Parathyroid adenoma (tissue), 2 donors: Measurements from ENCODE around the gene CXCL10.

Experiments used
- H2AFZ ChIP-seq: fragments of 300-600 bp; sonication (generic); one replicate; pipeline ENCODE4 v1.7.0; 2017; ENCODE audit warnings: antibody characterized with exemption, mild to moderate bottlenecking
- H3K27ac ChIP-seq: fragments of 300-600 bp; sonication (generic); one replicate; pipeline ENCODE4 v1.7.0; 2017
- H3K27me3 ChIP-seq: fragments of 300-600 bp; sonication (generic); one replicate; pipeline ENCODE4 v1.7.0; 2017; ENCODE audit warnings: low read length; ENCODE audit not compliant: control insufficient read depth, insufficient read depth
- H3K36me3 ChIP-seq: fragments of 300-600 bp; sonication (generic); one replicate; pipeline ENCODE4 v1.7.0; 2017; ENCODE audit warnings: low read length; ENCODE audit not compliant: control insufficient read depth, insufficient read depth
- H3K4me1 ChIP-seq: fragments of 300-600 bp; sonication (generic); one replicate; pipeline ENCODE4 v1.7.0; 2017; ENCODE audit warnings: control low read depth
- H3K4me2 ChIP-seq: fragments of 300-600 bp; sonication (generic); one replicate; pipeline ENCODE4 v1.7.0; 2017; ENCODE audit warnings: low read length
- H3K4me3 ChIP-seq: fragments of 300-600 bp; sonication (generic); one replicate; pipeline ENCODE4 v1.7.0; 2017; ENCODE audit warnings: low read depth, low read length
- H3K79me2 ChIP-seq: fragments of 300-600 bp; sonication (generic); one replicate; pipeline ENCODE4 v1.7.0; 2017; ENCODE audit warnings: control low read depth
- H3K9ac ChIP-seq: fragments of 300-600 bp; sonication (generic); one replicate; pipeline ENCODE4 v1.7.0; 2017; ENCODE audit warnings: mild to moderate bottlenecking
- H3K9me3 ChIP-seq: fragments of 300-600 bp; sonication (generic); one replicate; pipeline ENCODE4 v1.7.0; 2017; ENCODE audit warnings: low read length; ENCODE audit not compliant: control insufficient read depth
- TF ChIP-seq, protein P1 (sequence below): fragments of 300-600 bp; sonication (generic); IDR thresholded peaks from one replicate; pipeline ENCODE4 v1.7.0; 2017; ENCODE audit warnings: antibody characterized with exemption, mild to moderate bottlenecking
- donor health status: primary hyperparathyroidism.

The CXCL10 gene

DNA sequence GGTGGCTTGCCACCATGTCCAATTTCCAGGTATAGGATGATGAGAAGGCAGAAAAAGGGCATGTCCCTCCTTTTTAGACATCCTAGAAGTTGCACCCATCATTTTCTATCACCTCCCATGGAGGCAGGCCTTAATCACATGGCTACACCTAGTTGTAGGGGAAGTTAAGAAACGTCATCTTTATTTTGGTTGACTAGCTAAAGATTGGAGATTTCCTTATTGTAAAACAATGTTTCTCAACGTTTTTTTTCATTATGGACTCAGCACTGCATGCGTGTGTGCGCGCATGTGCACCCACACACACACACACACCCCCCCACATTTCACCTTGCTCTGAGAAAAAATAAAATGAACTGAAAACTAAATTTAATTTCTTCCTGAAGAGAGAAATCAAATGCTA is 14.0 kb downstream of the CXCL10 start:
- TF ChIP-seq, protein P1, sequence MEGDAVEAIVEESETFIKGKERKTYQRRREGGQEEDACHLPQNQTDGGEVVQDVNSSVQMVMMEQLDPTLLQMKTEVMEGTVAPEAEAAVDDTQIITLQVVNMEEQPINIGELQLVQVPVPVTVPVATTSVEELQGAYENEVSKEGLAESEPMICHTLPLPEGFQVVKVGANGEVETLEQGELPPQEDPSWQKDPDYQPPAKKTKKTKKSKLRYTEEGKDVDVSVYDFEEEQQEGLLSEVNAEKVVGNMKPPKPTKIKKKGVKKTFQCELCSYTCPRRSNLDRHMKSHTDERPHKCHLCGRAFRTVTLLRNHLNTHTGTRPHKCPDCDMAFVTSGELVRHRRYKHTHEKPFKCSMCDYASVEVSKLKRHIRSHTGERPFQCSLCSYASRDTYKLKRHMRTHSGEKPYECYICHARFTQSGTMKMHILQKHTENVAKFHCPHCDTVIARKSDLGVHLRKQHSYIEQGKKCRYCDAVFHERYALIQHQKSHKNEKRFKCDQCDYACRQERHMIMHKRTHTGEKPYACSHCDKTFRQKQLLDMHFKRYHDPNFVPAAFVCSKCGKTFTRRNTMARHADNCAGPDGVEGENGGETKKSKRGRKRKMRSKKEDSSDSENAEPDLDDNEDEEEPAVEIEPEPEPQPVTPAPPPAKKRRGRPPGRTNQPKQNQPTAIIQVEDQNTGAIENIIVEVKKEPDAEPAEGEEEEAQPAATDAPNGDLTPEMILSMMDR: no peak
- Histone ChIP-seq H3K27me3 (no peaks in the 10 kb centered on the region), H2AFZ (no peak overlapping the region), H3K27ac (no peak overlapping the region), H3K4me3 (no peak overlapping the region), H3K9ac (no peak overlapping the region), H3K79me2 (no peaks in the 10 kb centered on the region), H3K9me3 (no peaks in the 10 kb centered on the region), H3K36me3 (no peaks in the 10 kb centered on the region), H3K4me1 (no peaks in the 10 kb centered on the region), H3K4me2 (no peak overlapping the region)

- Histone ChIP-seq H3K27me3 (no peaks in the 10 kb centered on the region), H3K27ac (no peak within 1 kb of the TSS), H3K79me2 (no peaks in the 10 kb centered on the region), H3K4me3 (no peak within 1 kb of the TSS), H3K4me2 (no peak within 1 kb of the TSS), H2AFZ (no peak within 1 kb of the TSS), H3K9ac (no peak within 1 kb of the TSS), H3K36me3 (no peaks in the 10 kb centered on the region), H3K9me3 (no peaks in the 10 kb centered on the region), H3K4me1 (no peaks in the 10 kb centered on the region)
- TF ChIP-seq, protein P1: no peak
Measured at GRCh38 chr4:76007089-76007862, 16.0 kb downstream of the CXCL10 start, which contains the start of gene CXCL9. CXCL9 (minus strand) TSS chr4:76007509; CDS start chr4:76007449, 60 bp downstream.

- no peaks in the 10 kb centered on the region for H3K79me2 ChIP-seq
- H3K4me2 ChIP-seq: no peak overlapping the region
- H3K9me3 ChIP-seq: no peaks in the 10 kb centered on the region
- H3K9ac ChIP-seq: no peak overlapping the region
- no peaks in the 10 kb centered on the region for H3K36me3 ChIP-seq
- no peaks in the 10 kb centered on the region for H3K27me3 ChIP-seq
- no peak overlapping the region for H3K4me3 ChIP-seq
- TF ChIP-seq, protein P1: no peak
- no peak overlapping the region for H2AFZ ChIP-seq
- H3K27ac ChIP-seq: no peak overlapping the region
- no peaks in the 10 kb centered on the region for H3K4me1 ChIP-seq
Measured at GRCh38 chr4:76003620-76004019, 19.7 kb downstream of the CXCL10 start.

GRCh38 chr4:76003035-76003434 is 20.3 kb downstream of the CXCL10 start:
- H3K4me2 ChIP-seq: no peak overlapping the region
- no peak overlapping the region for H2AFZ ChIP-seq
- no peak overlapping the region for H3K9ac ChIP-seq
- no peaks in the 10 kb centered on the region for H3K4me1 ChIP-seq
- H3K27ac ChIP-seq: no peak overlapping the region
- H3K79me2 ChIP-seq: no peaks in the 10 kb centered on the region
- no peaks in the 10 kb centered on the region for H3K9me3 ChIP-seq
- no peaks in the 10 kb centered on the region for H3K27me3 ChIP-seq
- no peak overlapping the region for H3K4me3 ChIP-seq
- TF ChIP-seq, protein P1: no peak
- H3K36me3 ChIP-seq: no peaks in the 10 kb centered on the region

DNA sequence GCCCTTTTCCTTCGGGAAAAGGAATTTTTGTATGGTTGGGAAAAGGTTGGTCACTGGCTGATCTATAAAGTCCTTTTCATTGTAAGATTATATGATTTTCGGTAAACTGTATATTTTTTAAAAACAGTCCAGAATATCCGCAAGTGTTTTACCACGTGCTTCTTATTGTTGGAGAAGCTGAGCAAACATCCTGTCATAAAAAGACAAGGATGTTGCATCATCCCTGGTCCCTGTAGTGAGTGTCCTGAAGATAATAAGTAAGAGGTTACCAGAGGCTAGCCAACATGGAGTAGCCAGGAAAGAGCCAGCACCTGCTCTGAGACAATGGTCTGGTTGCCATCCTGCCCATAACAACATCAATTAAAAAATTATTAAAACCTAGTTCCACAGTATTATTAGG is 21.1 kb downstream of the CXCL10 start:
- Histone ChIP-seq H3K4me1 (no peaks in the 10 kb centered on the region), H3K4me2 (no peak overlapping the region), H2AFZ (no peak overlapping the region), H3K79me2 (no peaks in the 10 kb centered on the region), H3K27ac (no peak overlapping the region), H3K9me3 (no peaks in the 10 kb centered on the region), H3K36me3 (no peaks in the 10 kb centered on the region), H3K27me3 (no peaks in the 10 kb centered on the region), H3K9ac (no peak overlapping the region), H3K4me3 (no peak overlapping the region)
- TF ChIP-seq, protein P1: no peak
